Activated T-cell treated with anti-CD3 and anti-CD28 coated beads, Interleukin-2, amount 50 U/mL, for 24 hours (primary cell): ENCODE data around the gene PSAPL1.

ENCODE experiments used
- DNase-seq: peaks from one replicate; pipeline ENCODE4 v3.0.0-alpha.2; 2020
- H3K27ac Mint-ChIP-seq: 2 replicates; pipeline ENCODE4 v1.8.0; 2020; ENCODE audit warnings: mild to moderate bottlenecking, mixed read lengths
- H3K27me3 Mint-ChIP-seq: 2 replicates; pipeline ENCODE4 v1.8.0; 2020; ENCODE audit warnings: mixed read lengths
- H3K36me3 Mint-ChIP-seq: 2 replicates; pipeline ENCODE4 v1.8.0; 2020; ENCODE audit warnings: low read depth, mixed read lengths
- H3K4me1 Mint-ChIP-seq: 2 replicates; pipeline ENCODE4 v1.8.0; 2020; ENCODE audit warnings: low read depth, mixed read lengths
- H3K4me3 Mint-ChIP-seq: 2 replicates; pipeline ENCODE4 v1.8.0; 2020; ENCODE audit warnings: mild to moderate bottlenecking, moderate library complexity, mixed read lengths
- H3K9me3 Mint-ChIP-seq: 2 replicates; pipeline ENCODE4 v1.8.0; 2020; ENCODE audit warnings: mixed read lengths

The PSAPL1 gene

DNA sequence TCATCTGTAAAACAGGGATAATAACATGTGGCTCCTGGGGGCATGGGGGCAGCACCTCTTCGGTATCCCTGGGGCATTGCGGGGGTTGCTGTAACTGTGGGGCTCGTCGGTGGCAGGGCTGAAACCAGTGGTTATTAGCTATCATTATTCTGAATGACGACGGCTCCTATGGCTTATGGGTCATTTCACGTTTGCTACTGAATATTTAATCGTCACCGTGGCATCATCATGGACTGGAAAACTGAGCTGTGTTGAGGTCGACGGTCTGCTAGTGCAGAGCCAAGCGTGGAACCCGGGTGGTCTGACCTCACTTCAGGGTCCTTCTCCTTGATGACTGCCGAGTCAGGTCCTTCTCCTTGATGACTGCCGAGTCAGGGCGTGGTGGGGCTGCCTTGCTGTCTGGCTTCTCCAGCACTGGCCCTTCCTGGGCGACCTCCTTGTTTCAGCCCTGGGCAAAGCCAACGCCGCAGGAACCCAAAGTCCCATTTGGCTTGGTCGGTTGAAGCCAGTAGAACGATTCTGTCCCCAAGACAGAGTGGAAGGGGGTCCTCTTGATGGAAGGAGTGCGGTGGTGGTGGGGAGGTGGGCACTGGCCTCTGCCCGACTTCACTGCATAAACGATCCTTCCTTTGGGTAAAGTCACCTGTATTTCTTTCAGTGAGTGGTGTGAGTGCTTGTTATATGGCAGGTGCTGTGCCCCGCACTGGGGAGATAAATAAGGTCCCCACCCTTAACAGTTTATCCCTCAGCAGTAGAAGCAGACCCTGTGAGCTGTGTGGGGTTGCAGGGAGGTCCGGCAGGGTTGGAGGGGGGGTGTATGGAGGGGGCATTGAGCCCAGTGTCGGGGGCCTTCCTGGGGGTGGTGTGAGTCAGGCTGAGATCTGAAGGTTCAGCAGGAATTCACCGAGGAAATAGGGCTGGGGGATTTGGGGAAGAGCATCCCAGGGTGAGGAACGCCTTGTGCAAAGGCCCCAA lies 40.8 kb downstream of the PSAPL1 start:
- no peaks in the 10 kb centered on the region for H3K36me3 Mint-ChIP-seq
- H3K9me3 Mint-ChIP-seq, result no peaks in the 10 kb centered on the region
- no peak overlapping the region for H3K4me3 Mint-ChIP-seq
- DNase-seq, result peak; percentile 19
- no peak overlapping the region for H3K27ac Mint-ChIP-seq
- no peaks in the 10 kb centered on the region for H3K4me1 Mint-ChIP-seq
- H3K27me3 Mint-ChIP-seq, result peaks cover 41% of the 10 kb centered on the region

DNA sequence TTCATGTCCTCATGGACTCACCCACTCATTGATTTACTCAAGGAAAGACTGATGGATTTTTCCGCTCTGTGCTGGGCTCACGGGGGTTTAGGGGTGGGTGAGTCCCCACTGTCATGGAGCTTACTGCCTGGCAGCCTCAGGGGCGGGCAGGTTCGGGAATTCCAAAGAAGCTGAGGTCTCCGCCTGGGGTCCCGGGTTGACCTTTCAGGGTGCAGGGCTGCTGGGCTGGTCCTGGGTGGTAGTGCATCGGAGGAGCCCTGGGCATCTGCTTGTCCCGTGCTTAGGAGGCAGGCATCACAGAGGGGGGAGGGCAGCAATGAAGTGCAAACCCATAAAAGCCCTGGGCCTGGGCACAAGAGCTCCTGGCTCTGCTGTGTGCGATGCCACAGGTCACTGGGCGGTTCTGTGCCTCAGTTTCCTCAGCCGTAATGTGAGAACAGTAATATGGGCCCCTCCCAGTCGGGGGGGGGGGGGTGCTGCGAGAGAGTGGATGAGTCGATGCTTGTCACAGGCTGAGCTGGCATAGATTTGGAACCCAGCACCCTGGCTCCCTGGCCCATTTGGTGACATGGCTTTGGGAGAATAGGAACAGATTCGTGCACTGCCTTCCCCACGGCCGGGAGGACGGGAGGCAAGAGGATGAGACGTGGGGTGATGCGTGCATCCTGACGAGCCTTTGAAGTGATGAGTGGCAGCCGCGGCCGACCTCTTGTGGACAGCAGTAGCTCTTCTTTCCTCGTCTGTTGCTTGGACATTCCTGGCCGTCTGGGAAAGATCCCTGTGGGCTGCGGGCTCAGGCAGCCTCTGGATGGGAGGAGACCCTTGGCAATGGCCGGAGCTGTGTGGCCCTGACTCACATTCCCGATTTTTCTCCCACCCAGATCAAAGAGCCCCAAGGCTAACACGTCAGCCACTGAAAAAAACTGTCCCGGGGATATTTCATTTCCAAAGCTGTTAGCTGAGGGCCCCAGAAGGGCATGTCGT lies 42.0 kb downstream of the PSAPL1 start:
- peaks cover 2% of the 10 kb centered on the region for H3K9me3 Mint-ChIP-seq
- DNase-seq, result peak; percentile 8
- peaks cover 33% of the 10 kb centered on the region for H3K27me3 Mint-ChIP-seq
- H3K4me3 Mint-ChIP-seq, result no peak overlapping the region
- H3K4me1 Mint-ChIP-seq, result no peaks in the 10 kb centered on the region
- H3K27ac Mint-ChIP-seq, result no peak overlapping the region
- no peaks in the 10 kb centered on the region for H3K36me3 Mint-ChIP-seq

DNA sequence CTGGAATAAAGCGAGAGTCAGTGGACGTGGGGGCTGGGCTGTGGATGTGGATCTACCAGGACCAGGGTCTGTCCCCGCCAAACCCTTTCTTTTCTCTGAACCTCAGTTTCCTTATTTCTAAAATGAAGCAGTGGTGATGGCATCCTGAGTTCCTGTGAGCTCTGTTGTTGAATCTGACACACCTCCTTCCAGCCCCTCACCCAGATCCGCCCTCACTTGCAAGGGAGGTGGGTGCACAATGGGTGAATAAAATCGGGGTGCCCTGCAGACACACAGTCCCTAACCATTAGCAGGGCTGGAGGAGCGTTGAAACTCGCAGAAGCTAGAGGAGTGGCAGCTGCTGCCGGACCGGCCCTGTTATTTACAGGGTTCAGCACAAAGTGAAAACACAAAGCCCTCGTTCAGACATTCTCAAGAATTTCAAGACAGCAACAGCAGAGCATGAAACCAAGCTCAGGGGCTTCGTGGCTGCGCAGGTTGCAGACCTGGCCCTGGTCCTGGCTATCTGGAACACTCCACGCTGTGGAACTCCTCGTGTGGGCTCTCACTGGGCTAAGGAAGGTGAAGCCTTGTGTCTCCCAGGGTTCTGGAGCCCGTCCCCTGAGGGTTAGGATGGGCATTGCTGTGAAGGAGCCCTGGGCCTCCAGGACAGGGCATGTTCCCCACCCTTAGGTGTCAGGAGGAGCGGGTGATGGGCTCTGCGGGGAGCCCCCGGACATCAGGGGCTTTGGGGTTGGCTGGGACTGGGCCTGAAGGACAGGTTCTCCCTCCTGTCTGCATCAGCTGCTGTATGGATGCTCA lies 42.9 kb downstream of the PSAPL1 start:
- Mint-ChIP-seq H3K9me3 (peaks cover 3% of the 10 kb centered on the region), H3K4me3 (no peak overlapping the region), H3K36me3 (no peaks in the 10 kb centered on the region), H3K27me3 (peaks cover 24% of the 10 kb centered on the region), H3K4me1 (no peaks in the 10 kb centered on the region), H3K27ac (no peak overlapping the region)
- peak; percentile 11 for DNase-seq

DNA sequence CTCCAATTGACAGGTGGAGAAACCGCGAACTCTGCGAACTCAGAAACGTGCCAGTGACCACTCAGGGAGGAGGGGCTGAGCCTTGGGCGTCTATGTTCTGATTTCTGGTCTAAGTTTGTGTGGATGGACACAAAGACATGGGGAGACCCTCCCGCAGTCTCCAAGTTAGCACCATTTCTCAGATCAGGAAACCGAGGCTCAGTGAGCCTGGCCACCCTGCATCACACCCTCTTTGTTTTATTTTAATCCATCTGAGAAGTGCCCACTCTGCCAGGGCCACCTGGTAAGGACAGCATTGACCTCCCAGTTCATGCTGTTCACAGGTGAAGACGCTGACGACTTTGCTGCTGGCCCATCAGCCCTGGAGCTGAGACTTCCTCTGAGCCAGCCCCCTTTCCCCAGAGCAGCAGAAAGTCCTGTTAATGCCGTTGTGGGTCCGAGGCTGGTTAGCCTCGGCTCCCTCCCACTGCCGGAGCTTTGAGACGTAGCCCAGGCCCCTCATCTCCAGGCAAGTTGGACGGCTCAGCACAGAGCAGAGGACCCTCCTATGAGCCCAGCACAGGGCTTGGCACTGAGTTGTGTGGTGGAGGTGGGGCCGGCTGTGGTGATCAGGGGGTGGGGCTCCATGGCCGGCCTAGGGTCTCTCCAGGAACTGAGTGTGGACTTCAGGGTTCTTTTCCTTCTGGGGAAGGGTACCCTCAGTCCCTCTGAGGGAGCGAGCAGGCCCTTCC lies 43.7 kb downstream of the PSAPL1 start:
- no peaks in the 10 kb centered on the region for H3K36me3 Mint-ChIP-seq
- no peak overlapping the region for H3K27ac Mint-ChIP-seq
- no peaks in the 10 kb centered on the region for H3K4me1 Mint-ChIP-seq
- DNase-seq, result peak; percentile 3
- H3K9me3 Mint-ChIP-seq, result peaks cover 3% of the 10 kb centered on the region
- peaks cover 20% of the 10 kb centered on the region for H3K27me3 Mint-ChIP-seq
- no peak overlapping the region for H3K4me3 Mint-ChIP-seq

DNA sequence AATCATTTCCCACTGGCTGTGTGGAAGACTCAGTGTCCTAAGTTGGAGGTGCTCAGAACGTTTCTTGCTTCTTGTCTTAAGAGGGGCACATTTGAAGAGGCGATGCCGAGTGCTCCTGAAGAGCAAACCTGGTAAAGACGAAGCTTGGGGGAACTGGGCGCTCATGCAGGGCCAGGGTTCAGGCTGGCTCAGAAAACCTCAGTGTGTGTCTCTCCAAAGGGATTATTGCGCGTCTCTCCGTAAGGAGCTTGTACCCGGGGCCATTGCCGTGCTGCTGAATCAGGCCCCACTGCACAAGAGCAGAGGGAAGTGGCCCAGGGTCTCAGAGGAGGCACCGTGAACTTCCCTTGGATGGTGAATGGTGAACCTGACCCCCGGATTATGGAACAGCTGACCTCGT lies 44.4 kb downstream of the PSAPL1 start:
- H3K27ac Mint-ChIP-seq, result no peak overlapping the region
- H3K36me3 Mint-ChIP-seq, result no peaks in the 10 kb centered on the region
- H3K9me3 Mint-ChIP-seq, result peaks cover 3% of the 10 kb centered on the region
- no peaks in the 10 kb centered on the region for H3K4me1 Mint-ChIP-seq
- H3K27me3 Mint-ChIP-seq, result peaks cover 20% of the 10 kb centered on the region
- no peak overlapping the region for H3K4me3 Mint-ChIP-seq
- DNase-seq, result no peak

DNA sequence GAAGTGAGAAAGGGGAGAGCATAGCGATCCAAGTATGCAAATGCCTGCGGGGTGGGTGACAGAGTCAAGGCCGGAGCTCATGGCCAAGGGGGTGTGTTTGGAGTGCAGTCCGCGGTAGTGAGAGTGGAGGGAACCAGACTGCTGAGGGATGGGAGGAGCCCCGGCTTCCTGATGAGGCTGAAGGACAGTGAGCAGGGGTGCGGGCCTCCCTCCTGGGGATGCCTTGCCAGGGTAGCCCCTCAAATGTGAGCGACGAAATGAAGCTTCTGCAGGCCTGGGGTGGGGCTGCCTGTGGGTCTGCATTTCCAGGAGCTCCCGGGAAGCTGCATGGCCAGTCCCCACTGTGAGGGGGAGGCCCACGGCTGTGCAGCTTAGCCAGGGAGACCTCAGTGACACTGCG lies 45.0 kb downstream of the PSAPL1 start:
- peaks cover 20% of the 10 kb centered on the region for H3K27me3 Mint-ChIP-seq
- H3K4me3 Mint-ChIP-seq, result no peak overlapping the region
- no peak overlapping the region for H3K27ac Mint-ChIP-seq
- no peaks in the 10 kb centered on the region for H3K4me1 Mint-ChIP-seq
- DNase-seq, result peak; percentile 2
- H3K36me3 Mint-ChIP-seq, result no peaks in the 10 kb centered on the region
- peaks cover 3% of the 10 kb centered on the region for H3K9me3 Mint-ChIP-seq

DNA sequence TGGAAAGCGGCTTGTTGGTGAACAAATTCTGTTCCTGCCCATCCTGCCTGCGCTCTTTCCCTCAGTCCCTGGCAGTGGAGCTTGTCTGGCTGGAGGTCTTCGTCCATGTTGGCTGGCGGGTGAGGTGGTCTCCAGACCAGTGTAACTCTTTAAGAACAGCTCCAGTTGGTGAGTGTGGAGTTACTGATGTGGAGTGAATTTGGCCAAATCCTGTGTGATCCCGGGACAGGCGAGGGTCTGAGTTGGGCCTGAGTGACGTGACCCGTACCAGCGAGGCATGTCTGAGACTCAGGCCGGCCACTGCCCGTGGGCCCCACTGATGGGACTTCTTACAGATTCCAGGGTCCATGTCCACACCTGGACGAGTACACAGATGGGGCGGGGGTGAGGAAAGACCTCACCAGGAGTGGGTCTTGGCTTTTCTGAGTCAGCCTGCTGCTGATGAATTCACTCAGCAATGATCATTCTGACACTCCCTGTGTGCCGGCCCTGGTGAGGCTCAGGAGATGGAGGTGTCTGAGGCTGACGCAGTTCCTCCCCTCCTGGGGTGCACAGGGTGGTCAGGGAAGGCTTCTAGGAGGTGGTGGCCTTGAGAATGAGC lies 45.5 kb downstream of the PSAPL1 start:
- DNase-seq, result peak; percentile 7
- H3K4me1 Mint-ChIP-seq, result no peaks in the 10 kb centered on the region
- no peak overlapping the region for H3K27ac Mint-ChIP-seq
- H3K27me3 Mint-ChIP-seq, result peaks cover 20% of the 10 kb centered on the region
- H3K9me3 Mint-ChIP-seq, result peaks cover 3% of the 10 kb centered on the region
- H3K36me3 Mint-ChIP-seq, result no peaks in the 10 kb centered on the region
- H3K4me3 Mint-ChIP-seq, result no peak overlapping the region

DNA sequence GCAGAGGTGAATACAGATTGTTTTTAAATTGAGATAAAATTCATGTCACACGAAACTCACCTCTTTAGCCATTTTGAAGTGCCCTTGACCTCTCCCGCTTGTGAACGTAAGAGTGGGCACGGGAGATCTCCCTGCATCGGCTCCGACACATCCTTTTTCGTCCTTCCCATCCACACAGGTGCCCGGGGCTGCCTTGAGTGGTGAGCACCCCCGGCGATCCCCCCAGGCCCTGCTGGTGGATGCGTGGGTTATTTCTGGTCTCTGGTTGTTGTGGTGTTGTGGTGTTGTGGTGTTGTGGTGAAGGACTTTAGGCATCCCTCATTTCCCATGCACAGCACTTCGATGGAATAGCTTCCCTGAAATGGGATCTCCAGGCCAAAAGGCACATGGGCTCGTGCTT lies 46.1 kb downstream of the PSAPL1 start:
- Mint-ChIP-seq H3K4me3 (no peak overlapping the region), H3K36me3 (no peaks in the 10 kb centered on the region), H3K27ac (no peak overlapping the region), H3K27me3 (peaks cover 17% of the 10 kb centered on the region), H3K4me1 (no peaks in the 10 kb centered on the region), H3K9me3 (peaks cover 3% of the 10 kb centered on the region)
- DNase-seq, result peak; percentile 9

DNA sequence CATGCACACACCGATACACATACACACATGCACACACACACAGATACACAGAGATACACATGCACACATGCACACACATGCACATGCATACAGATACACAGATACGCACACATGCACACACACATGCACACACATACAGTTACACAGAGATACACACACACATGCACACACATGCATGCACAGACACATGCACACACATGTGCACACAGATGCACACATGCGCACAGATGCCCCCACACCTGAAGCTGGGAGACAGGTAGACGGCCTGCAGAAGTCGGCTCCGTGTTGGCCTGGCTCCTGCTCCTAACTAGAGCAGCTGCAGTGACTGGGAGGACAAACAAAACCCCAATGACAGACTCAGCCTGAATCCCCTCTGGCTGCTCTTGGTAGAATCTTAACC lies 46.8 kb downstream of the PSAPL1 start:
- peaks cover 3% of the 10 kb centered on the region for H3K9me3 Mint-ChIP-seq

DNA sequence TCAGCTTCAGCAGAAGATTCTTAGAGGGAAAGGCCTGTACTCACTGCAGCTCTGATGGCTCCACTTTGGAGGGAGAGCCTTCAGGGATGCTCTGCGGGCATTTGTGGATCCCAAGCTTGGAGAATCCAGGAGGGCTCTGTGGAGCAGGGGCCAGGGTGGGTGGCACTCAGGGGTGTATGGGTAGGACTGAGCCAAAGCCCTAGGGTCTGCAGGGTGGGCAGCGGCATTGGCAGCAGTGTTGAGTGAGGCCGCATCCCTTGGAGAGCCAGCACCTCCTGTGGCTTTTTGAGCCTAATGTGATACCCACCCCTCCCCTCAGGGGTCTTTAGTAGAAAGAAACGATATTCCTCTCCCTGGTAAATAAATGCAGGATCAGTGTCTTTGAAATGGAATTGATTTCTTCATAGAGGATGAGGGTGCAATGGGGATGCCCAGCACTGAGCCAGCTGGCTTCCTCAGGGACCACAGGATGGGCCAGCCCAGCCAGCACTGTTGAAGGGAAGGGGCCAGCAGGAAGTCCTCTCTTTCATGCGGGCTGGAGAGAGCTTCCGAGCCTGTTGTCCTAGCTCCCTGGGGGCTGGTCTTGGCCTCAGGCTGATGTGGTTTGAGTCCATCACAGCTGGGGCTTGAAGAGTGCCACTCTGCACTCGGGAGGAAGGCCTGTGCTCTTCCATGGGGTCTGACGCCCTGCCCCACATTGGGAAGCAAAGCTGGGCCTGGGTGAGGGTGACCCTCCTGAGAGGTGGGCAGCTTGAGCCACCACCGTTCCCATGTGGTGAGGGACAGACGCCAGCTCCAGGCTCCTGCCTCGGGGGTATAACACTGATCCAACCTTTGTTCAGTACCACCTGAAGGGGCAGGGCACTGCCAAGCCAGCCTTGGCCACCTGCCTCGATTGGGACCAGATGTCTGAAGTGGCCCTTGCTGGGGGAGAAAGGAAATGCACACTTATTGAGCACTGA lies 49.5 kb downstream of the PSAPL1 start:
- Mint-ChIP-seq H3K9me3 (peaks cover 3% of the 10 kb centered on the region), H3K36me3 (no peaks in the 10 kb centered on the region), H3K27me3 (peaks cover 14% of the 10 kb centered on the region), H3K4me1 (no peaks in the 10 kb centered on the region), H3K27ac (no peak overlapping the region), H3K4me3 (no peak overlapping the region)
- peak; percentile 5 for DNase-seq

More for the DNA sequence above, 46.8 kb downstream of the PSAPL1 start:
- H3K27me3 Mint-ChIP-seq, result peaks cover 10% of the 10 kb centered on the region
- H3K36me3 Mint-ChIP-seq, result no peaks in the 10 kb centered on the region
- no peak overlapping the region for H3K27ac Mint-ChIP-seq
- H3K4me3 Mint-ChIP-seq, result no peak overlapping the region
- no peaks in the 10 kb centered on the region for H3K4me1 Mint-ChIP-seq
- DNase-seq, result no peak

DNA sequence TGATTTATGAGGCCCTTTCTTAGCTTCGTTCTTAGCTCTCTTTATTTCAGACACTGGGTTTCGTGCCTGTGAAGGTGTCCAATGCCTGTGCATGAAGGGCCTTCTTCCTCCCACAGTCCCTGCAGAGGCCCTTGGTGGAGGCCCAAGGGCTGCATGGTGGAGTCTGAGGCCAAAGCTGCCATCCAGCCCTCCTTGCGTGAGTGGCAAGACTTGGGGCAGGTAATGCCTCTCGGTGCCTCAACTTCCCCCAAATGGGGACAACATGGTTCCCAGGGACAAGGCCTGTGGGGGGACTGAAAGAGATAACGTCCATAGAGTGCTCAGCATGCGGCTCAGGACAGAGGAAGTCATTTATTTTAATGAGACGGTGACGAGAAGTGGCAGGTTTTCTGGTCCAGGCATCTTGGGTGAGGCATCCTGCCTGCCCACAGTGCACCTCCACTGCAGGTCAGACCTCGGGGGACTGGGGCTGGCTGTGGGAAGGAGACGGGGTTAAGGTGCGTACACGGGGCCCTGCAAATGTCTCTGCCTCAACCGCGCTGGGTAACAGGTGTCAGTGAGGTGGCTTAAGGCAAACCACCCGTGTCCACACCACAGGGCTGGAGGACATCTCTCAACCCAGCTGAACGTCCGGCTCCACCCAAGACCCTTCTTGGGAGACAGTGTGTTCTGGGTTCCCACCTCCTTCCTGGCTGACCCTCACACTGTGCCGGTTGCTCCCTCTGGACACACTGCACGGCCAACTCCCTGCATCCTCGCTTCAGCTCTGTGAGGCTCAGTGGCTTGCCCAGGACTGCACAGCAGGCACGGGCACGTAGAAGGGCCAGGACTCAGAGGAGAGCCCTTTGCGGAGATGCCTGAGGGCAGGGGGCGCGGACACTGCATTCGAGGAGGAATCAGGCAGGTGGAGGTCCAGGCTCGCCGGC lies 50.5 kb downstream of the PSAPL1 start:
- Mint-ChIP-seq H3K27ac (no peak overlapping the region), H3K9me3 (peaks cover 3% of the 10 kb centered on the region), H3K27me3 (peaks cover 20% of the 10 kb centered on the region), H3K4me1 (no peaks in the 10 kb centered on the region), H3K36me3 (no peaks in the 10 kb centered on the region), H3K4me3 (no peak overlapping the region)
- peak; percentile 23 for DNase-seq

DNA sequence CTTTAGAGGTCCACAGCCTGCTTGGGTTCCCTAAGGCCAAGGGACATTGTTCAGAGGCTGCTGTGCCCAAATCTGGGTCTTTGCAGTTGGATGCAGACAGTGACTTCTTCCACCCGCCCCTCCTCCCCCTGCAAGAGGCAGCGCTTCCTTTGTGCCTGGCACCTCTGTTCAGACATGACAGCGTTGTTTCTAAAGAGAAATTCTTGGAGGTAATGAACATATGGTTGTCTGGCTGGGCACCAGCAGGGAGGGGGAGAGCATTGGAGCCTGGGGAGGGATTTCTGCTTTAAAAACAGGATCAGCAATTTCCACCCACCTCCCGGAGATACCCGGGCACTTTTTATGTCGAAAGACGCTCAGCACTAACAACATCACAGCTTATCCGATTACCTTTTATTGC lies 51.5 kb downstream of the PSAPL1 start:
- H3K36me3 Mint-ChIP-seq, result no peaks in the 10 kb centered on the region
- peaks cover 30% of the 10 kb centered on the region for H3K27me3 Mint-ChIP-seq
- DNase-seq, result no peak
- H3K4me1 Mint-ChIP-seq, result no peaks in the 10 kb centered on the region
- no peak overlapping the region for H3K4me3 Mint-ChIP-seq
- H3K27ac Mint-ChIP-seq, result no peak overlapping the region
- peaks cover 3% of the 10 kb centered on the region for H3K9me3 Mint-ChIP-seq
